ENCODE measurements around the gene MOB3A.
"Not testable (repeated sequence)": the region's sequence is repeated elsewhere in the genome, so short reads cannot be mapped to it uniquely, and the experiment has no call there.

The MOB3A gene

GRCh38 chr19:2034253-2034652 is 61.9 kb downstream of the MOB3A start:
- not testable (repeated sequence) for DNase-seq (ENCODE audit: low spot score)

DNA sequence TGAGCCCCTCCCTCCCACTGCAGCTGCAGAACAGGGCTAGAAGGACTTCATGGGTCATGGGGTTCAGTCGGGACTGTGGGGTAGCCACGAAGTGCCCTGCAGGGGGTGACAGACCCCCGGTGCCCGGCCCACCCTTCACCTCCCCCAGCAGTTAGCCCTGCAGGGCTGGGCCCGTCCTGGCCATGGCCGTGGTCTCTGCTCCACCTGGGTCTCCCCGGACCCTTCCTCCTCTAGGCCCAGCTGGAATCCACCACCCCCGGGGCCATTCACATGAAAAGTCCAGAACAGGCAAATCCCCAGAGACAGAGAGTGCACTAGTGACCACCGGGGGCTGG is 62.3 kb downstream of the MOB3A start:
- no peak for DNase-seq (ENCODE audit: low spot score)

- DNase-seq (ENCODE audit: low spot score), result no peak
Measured at GRCh38 chr19:2033115-2033824, 62.9 kb downstream of the MOB3A start.

GRCh38 chr19:2032296-2032941 is 63.7 kb downstream of the MOB3A start:
- peak; percentile 91 for DNase-seq (ENCODE audit: low spot score)

DNA sequence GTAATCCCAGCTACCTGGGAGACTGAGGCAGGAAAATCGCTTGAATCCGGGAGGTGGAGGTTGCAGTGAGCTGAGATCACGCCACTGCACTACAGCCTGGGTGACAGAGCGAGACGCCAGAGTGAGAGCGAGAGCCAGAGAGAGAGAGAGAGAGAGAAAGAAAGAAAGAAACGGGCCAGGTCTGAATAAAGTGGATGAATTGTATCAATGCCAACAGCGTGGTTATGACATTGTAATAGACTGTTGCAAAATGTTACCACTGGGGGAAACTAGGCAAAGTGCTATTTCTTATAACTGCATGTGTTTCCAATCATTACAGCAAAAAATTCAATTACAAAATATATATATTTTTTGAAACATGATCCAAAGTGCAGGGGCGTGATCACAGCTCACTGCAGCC is 68.8 kb downstream of the MOB3A start:
- DNase-seq (ENCODE audit: low spot score), result peak; percentile 69

- no peak for DNase-seq (ENCODE audit: low spot score)
Measured at GRCh38 chr19:2026770-2027169, 69.4 kb downstream of the MOB3A start.

GRCh38 chr19:2022289-2022688 is 73.8 kb downstream of the MOB3A start:
- DNase-seq (ENCODE audit: low spot score), result no peak

DNA sequence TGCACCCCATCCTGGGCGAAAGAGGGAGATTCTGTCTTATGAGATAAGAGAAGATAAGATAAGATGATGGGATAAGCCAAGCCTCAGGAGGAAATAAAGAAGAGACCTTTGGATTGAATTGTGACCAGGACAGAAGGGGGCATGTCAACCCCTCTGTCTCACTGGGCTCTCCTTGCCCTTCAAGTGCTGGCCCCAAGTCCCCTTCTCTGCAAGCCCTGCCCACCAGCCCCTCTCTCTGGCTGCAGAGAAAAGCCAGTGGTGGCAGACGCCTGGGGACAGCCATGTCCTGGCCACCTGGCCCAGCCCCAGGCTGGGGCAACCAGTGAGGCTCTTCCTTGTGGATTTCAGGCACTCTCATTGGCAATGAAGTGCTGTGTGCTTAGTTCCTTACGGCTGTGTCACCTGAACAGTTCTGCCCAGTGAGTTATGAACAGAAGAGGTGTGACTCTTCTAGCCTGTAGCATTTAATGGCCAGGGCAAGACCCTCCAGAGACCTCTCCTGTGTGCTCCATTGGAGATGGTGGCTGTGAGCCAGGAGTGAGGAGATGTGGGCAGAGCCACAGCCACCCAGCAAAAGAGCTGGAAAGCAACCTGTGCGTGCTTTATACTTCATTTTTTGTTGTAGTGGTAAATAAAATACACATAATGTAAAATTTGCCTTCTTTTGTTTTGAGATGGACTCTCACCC is 74.5 kb downstream of the MOB3A start:
- no peak for DNase-seq (ENCODE audit: low spot score)

Data from AG08395 (cell line).